Keratinocyte (primary cell): ENCODE measurements around the gene CISH. TPM values are rescaled to one million over a fixed set of nuclear protein-coding genes. Genes with fewer than 3 reads are reported as not detected.

Experiments
- DNase-seq: peaks from one replicate; pipeline ENCODE4 v3.0.0-alpha.2; 2011; ENCODE audit warnings: low read depth, missing footprints, low spot score
- FAIRE-seq: peaks from 2 replicates; lab custom pipeline; 2011; peaks lifted over from hg19 to GRCh38; lab: Jason Lieb, UNC
- H2AFZ ChIP-seq: 2 replicates; pipeline ENCODE4 v1.6.0; 2012; ENCODE audit warnings: low read length, control low read depth, inconsistent platforms; ENCODE audit not compliant: control insufficient read depth
- H3K27ac ChIP-seq: 2 replicates; pipeline ENCODE4 v1.5.1; 2011; ENCODE audit warnings: low read length; ENCODE audit not compliant: control insufficient read depth, insufficient read depth
- H3K27me3 ChIP-seq: 3 replicates; pipeline ENCODE4 v1.6.0; 2011; ENCODE audit warnings: low read length; ENCODE audit not compliant: control insufficient read depth, insufficient read depth; ENCODE audit errors: extremely low read depth
- H3K36me3 ChIP-seq, 2 experiments: 2 replicates in 1 of 2; 3 replicates in 1 of 2; pipeline ENCODE4 v1.5.1; 2011; ENCODE audit warnings: low read length in 2 of 2, mild to moderate bottlenecking in 1 of 2; ENCODE audit not compliant: control insufficient read depth in 2 of 2, insufficient read depth in 2 of 2; ENCODE audit errors: extremely low read depth in 1 of 2
- H3K4me1 ChIP-seq: 3 replicates; pipeline ENCODE4 v1.5.1; 2011; ENCODE audit warnings: low read length; ENCODE audit not compliant: control insufficient read depth, insufficient read depth; ENCODE audit errors: extremely low read depth
- H3K4me2 ChIP-seq: 3 replicates; pipeline ENCODE4 v1.6.0; 2011; ENCODE audit warnings: low read depth, low read length; ENCODE audit not compliant: control insufficient read depth, insufficient read depth; ENCODE audit errors: extremely low read depth
- H3K4me3 ChIP-seq, 3 experiments: fragments of 200-600 bp in 1 of 3; sonication (generic) in 1 of 3; 2 replicates in 2 of 3; 3 replicates in 1 of 3; pipeline ENCODE4 v1.5.1; 2011 to 2016; ENCODE audit warnings: low read length in 3 of 3, mild to moderate bottlenecking in 3 of 3, control low read depth in 2 of 3, inconsistent platforms in 1 of 3, low read depth in 1 of 3, mixed read lengths in 1 of 3, mixed run types in 1 of 3, moderate library complexity in 1 of 3; ENCODE audit not compliant: control insufficient read depth in 2 of 3, insufficient read depth in 2 of 3; ENCODE audit errors: extremely low read depth in 1 of 3
- H3K79me2 ChIP-seq: 2 replicates; pipeline ENCODE4 v1.6.0; 2012; ENCODE audit warnings: low read length; ENCODE audit not compliant: control insufficient read depth, insufficient read depth
- H3K9ac ChIP-seq: 3 replicates; pipeline ENCODE4 v1.6.0; 2011; ENCODE audit warnings: low read length; ENCODE audit not compliant: control insufficient read depth, insufficient read depth; ENCODE audit errors: extremely low read depth
- H3K9me1 ChIP-seq: 3 replicates; pipeline ENCODE4 v1.6.0; 2011; ENCODE audit warnings: low read length; ENCODE audit not compliant: control insufficient read depth, insufficient read depth; ENCODE audit errors: extremely low read depth
- H3K9me3 ChIP-seq: 2 replicates; pipeline ENCODE4 v1.5.1; 2012; ENCODE audit warnings: low read depth, low read length; ENCODE audit not compliant: control insufficient read depth
- H4K20me1 ChIP-seq: 3 replicates; pipeline ENCODE4 v1.6.0; 2011; ENCODE audit warnings: low read length; ENCODE audit not compliant: control insufficient read depth, insufficient read depth; ENCODE audit errors: extremely low read depth
- CTCF ChIP-seq, 3 experiments: IDR thresholded peaks in 1 of 3; conservative IDR thresholded peaks in 1 of 3; optimal IDR thresholded peaks in 1 of 3; 2 replicates in 2 of 3; 3 replicates in 1 of 3; pipeline versions ENCODE3 to v1.5.1; 2011; ENCODE audit warnings: low read length in 3 of 3, mild to moderate bottlenecking in 3 of 3, moderate library complexity in 2 of 3, control low read depth in 1 of 3, inconsistent platforms in 1 of 3; ENCODE audit not compliant: insufficient read depth in 2 of 3; ENCODE audit errors: extremely low read depth in 1 of 3
- EZH2 ChIP-seq: IDR thresholded peaks from one replicate; pipeline ENCODE4 v1.6.1; 2012; ENCODE audit warnings: inconsistent platforms, mild to moderate bottlenecking, low read length, moderate library complexity
- dilution Hi-C: fragments of 300-500 bp; cut with MboI; formaldehyde crosslinking; loops from one replicate; pipeline ENCODE4 v1.7.0; 2020; ENCODE audit warnings: low sequenced_read_pairs; ENCODE audit not compliant: extremely low pct_ligation_motif_present
- polyA plus RNA-seq, 5 experiments: library from polyadenylated mRNA; depleted of rRNA in 3 of 5; stranded (reverse) in 3 of 5; stranded (forward) in 1 of 5; unstranded in 1 of 5; fragments of >200 nt; gene quantifications; 1 replicate in 1 of 5; 2 replicates in 3 of 5; 3 replicates in 1 of 5; pipeline versions ENCODE4 v1.2.1 to v1.2.3, GENCODE V29; 2011 to 2012; ENCODE audit warnings: missing spikeins in 2 of 5, low read depth in 1 of 5, low replicate concordance in 1 of 5

The CISH gene
- polyA plus RNA-seq, 1 donor (not counting 4 experiments of a cell fraction or from before 2014, with no cell fraction given) = 1.8 TPM

GRCh38 chr3:50651920-50652529, 40.5 kb upstream of the CISH start:
- Histone ChIP-seq H3K9me3 (no peaks in the 10 kb centered on the region), H3K36me3 (peaks cover 12% of the 10 kb centered on the region in 2 experiments), H3K9me1 (no peaks in the 10 kb centered on the region), H3K4me2 (no peak overlapping the region), H3K79me2 (no peaks in the 10 kb centered on the region), H4K20me1 (no peaks in the 10 kb centered on the region), H3K4me1 (peaks cover 5% of the 10 kb centered on the region), H2AFZ (no peak overlapping the region), H3K4me3 (no peak overlapping the region), H3K9ac (no peak overlapping the region), H3K27ac (no peak overlapping the region), H3K27me3 (no peaks in the 10 kb centered on the region)
- no peak for TF ChIP-seq CTCF (optimal IDR thresholded peaks at IDR 0.05 in 1 of 3, IDR thresholded peaks at IDR 0.05 in 1 of 3, conservative IDR thresholded peaks at IDR 0.05 in 1 of 3; ENCODE audit: extremely low read depth in 1 of 3, insufficient read depth in 2 of 3, low read length in 3 of 3)
- no peak for TF ChIP-seq EZH2
- no peak for FAIRE-seq
- dilution Hi-C loops = no loop called here
- DNase-seq = no peak

GRCh38 chr3:50651445-50651844, 39.9 kb upstream of the CISH start:
- no peak overlapping the region for H3K4me2 ChIP-seq
- peaks cover 13 to 17% of the 10 kb centered on the region in 2 experiments for H3K36me3 ChIP-seq
- H3K27ac ChIP-seq = no peak overlapping the region
- no peaks in the 10 kb centered on the region for H4K20me1 ChIP-seq
- dilution Hi-C loops = no loop called here
- FAIRE-seq (no peak), DNase-seq (no peak)
- no peaks in the 10 kb centered on the region for H3K27me3 ChIP-seq
- H3K79me2 ChIP-seq = no peaks in the 10 kb centered on the region
- H3K9me1 ChIP-seq = no peaks in the 10 kb centered on the region
- H2AFZ ChIP-seq = no peak overlapping the region
- H3K4me1 ChIP-seq = peaks cover 5% of the 10 kb centered on the region
- H3K4me3 ChIP-seq = no peak overlapping the region
- TF ChIP-seq EZH2 = no peak
- no peak for TF ChIP-seq CTCF (optimal IDR thresholded peaks at IDR 0.05 in 1 of 3, IDR thresholded peaks at IDR 0.05 in 1 of 3, conservative IDR thresholded peaks at IDR 0.05 in 1 of 3; ENCODE audit: extremely low read depth in 1 of 3, insufficient read depth in 2 of 3, low read length in 3 of 3)
- no peak overlapping the region for H3K9ac ChIP-seq
- no peaks in the 10 kb centered on the region for H3K9me3 ChIP-seq
